Measurements from ENCODE around the gene ITM2A. TPM values are rescaled to one million over a fixed set of nuclear protein-coding genes. Genes with fewer than 3 reads are reported as not detected.

The ITM2A gene
- total RNA-seq, 4 donors from 2014 or later: 39.5 to 106 (median 43.4) TPM

- TF ChIP-seq CTCF (IDR thresholded peaks at IDR 0.05): no peak
- DNase-seq (ENCODE audit: low spot score) (no peak), ATAC-seq (ENCODE audit: low FRiP score) (no peak)
These were observed 773 bp upstream of the ITM2A start for GRCh38 chrX:79367907-79368306.

- no peak for TF ChIP-seq CTCF (IDR thresholded peaks at IDR 0.05)
These were observed 620 bp downstream of the ITM2A start for GRCh38 chrX:79366556-79366872.

GRCh38 chrX:79365591-79365990 lies 1.5 kb downstream of the ITM2A start:
- no peak for ATAC-seq (ENCODE audit: low FRiP score)
- no peak for DNase-seq (ENCODE audit: low spot score)
- TF ChIP-seq CTCF (IDR thresholded peaks at IDR 0.05): no peak

More at GRCh38 chrX:79366556-79366872, 620 bp downstream of the ITM2A start:
- DNase-seq (ENCODE audit: low spot score) (no peak), ATAC-seq (ENCODE audit: low FRiP score) (no peak)

GRCh38 chrX:79364306-79364705 lies 2.8 kb downstream of the ITM2A start:
- no peak for TF ChIP-seq CTCF (IDR thresholded peaks at IDR 0.05)
- ATAC-seq (ENCODE audit: low FRiP score) (no peak), DNase-seq (ENCODE audit: low spot score) (no peak)

GRCh38 chrX:79361192-79361870 lies 5.8 kb downstream of the ITM2A start:
- ATAC-seq (ENCODE audit: low FRiP score) (no peak), DNase-seq (ENCODE audit: low spot score) (no peak)
- no peak for TF ChIP-seq CTCF (IDR thresholded peaks at IDR 0.05)

GRCh38 chrX:79336869-79337815 lies 30.0 kb downstream of the ITM2A start:
- DNase-seq (ENCODE audit: low spot score) (no peak), ATAC-seq (ENCODE audit: low FRiP score) (no peak)
- no peak for TF ChIP-seq CTCF (IDR thresholded peaks at IDR 0.05)

Data from omental fat pad (tissue), 4 donors.